GM21526 (cell line): ENCODE measurements around the gene LRRC2.
"Not testable (repeated sequence)": the region's sequence is repeated elsewhere in the genome, so short reads cannot be mapped to it uniquely, and the experiment has no call there.

Source experiments
- ATAC-seq: cut with Tn5 transposase; IDR thresholded peaks from one replicate; pipeline ENCODE4 v1.9.1; 2021; ENCODE audit warnings: moderate library complexity; ENCODE audit not compliant: unreplicated experiment, low FRiP score

Gene LRRC2

DNA sequence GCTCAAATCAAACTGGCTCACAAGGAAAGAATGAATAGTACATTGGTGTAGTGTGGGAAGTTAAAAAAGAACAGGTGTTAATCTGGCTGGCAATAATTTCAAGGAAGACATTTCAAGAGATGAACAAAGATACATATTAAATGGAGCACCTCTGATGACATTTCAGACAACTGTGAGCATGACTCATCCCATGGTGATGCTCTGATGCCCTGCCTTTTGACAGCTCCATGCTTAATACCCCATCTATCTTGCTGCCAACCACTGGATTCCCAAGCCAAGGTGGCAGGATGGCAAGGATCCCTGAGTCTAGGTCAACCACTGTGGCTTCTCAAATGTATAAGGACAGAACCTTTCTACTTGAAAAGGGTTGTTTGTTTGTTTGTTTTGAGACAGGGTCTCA lies 29.3 kb downstream of the LRRC2 start:
- no peak for ATAC-seq

- ATAC-seq = no peak
Observed at GRCh38 chr3:46535746-46536145, 30.4 kb downstream of the LRRC2 start.

DNA sequence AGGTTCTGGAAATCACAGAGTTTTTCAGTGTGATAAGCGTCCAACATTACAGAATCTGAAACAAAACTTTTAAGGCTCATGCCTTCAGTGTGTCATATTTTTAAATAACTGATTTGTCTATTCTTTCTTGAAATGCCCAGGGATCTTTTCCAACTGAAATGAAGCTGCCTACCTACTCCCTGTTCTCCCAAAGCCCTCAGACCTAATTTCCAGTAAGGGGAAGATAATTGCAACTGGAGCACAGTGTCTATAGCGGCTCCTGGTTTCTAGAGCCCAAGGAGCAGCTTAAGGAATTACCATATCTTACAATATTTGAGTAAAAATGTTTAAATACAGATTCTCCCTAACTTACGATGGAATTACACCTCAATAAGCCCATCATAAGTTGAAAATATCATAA lies 33.0 kb downstream of the LRRC2 start:
- no peak for ATAC-seq

DNA sequence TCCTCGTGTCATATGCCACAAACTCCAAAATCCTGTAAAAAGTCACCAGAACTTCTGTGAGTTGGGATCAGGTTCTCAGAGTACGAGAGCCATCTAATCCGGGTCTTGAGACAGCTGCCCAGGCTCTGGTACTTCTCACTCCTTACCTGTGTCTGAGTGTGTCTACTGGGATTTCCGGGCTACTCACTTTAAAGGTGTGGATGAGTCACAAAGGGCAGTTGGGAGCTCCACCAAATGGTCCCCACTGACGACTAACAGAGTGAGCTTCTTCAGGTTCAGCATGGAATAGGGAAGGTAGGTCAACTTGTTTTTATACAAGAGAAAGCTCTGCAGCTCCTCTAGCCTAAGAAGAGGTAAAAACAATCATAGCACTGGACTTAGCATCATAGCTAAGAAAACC lies 38.9 kb downstream of the LRRC2 start:
- ATAC-seq = no peak

DNA sequence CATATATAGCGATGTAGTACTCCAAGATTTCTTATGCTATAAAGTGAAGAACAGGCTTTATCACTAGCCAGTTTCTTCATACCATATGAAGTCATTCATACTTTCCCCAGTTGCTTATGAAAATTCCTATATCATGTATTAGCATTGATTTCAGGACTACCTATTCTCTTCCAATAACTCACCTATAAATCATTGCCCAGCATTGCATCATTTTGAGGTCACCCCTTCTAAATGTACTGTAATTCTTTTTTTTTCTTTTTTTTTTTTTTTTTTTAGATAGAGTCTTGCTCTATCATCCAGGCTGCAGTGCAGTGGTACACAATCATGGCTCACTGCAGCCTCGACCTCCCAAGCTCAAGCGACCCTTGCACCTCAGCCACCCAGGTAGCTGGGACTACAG lies 41.3 kb downstream of the LRRC2 start:
- no peak for ATAC-seq

DNA sequence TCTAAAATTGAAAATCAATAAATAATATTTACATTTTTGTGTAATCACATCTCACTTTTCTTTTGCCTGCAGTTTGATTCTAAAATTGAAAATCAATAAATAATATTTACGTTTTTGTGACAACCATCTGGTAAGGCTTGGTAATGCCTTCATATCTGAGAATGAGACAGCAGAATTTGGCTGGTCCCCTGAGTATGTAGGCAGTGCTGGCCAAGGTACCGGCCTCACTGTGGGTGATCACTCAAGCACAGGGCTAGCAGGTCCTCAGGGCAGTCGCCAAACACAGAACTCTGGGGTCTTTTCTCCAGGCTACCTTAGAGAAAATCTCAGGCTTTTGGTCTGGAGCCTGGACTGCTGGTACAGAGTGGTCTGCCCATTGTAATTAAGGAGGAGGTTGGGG lies 42.1 kb downstream of the LRRC2 start:
- ATAC-seq = no peak

DNA sequence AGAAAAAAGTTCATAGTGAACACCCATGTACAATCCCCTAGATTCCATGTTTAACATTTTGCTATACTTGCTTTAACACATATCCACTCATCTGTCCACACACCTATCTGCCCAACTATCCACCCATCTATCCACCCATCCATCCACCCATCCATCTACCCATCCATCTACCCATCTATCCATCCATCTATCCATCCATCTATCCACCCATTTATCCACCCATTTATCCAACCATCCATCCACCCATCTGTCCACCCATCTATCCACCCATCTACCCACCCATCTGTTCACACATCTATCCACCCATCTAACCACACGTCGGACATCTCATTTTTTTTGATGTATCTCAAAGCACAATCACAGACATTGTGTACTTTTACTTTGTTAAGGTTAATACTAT lies 42.5 kb downstream of the LRRC2 start:
- no peak for ATAC-seq

GRCh38 chr3:46522201-46522600 lies 43.9 kb downstream of the LRRC2 start:
- not testable (repeated sequence) for ATAC-seq

- ATAC-seq = no peak
Observed at GRCh38 chr3:46521096-46521495, 45.0 kb downstream of the LRRC2 start.

DNA sequence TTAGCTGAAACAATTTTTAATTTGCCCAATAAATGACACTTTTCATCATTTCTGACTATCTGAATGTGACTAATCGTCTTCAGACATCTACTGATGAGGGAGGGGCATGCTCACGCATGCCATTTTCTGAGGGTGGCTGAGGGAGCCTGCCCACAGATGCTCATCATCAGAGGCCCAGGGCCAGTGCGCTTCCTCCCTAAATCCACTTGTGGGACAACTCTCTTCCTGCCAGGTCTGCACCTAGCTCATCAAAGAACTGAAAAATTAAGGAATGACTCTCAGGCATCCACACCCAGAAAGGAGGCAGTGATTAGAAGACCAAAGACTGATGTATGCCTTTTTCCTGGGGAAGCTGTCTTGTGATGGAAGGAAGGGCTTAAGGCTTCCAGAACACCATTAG lies 45.6 kb downstream of the LRRC2 start:
- ATAC-seq = no peak

DNA sequence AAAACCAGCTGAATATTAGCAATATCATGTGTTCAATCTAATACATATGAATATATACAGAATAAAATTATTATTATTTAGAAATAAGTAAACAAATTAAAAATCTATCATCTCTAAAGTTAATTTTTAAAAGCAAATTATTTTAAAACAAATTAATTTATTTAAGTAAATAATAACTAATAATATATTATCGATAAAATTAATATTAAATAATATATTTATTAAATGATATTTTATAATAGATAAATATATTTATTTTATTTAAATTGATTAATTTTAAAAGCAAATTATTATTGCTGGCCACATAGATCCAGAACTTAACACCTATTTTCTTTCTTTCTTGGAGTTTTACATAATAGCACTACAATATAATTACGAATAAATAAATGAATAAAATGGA lies 46.1 kb downstream of the LRRC2 start:
- ATAC-seq = no peak

- ATAC-seq = no peak
Observed at GRCh38 chr3:46517784-46518181, 48.3 kb downstream of the LRRC2 start.

DNA sequence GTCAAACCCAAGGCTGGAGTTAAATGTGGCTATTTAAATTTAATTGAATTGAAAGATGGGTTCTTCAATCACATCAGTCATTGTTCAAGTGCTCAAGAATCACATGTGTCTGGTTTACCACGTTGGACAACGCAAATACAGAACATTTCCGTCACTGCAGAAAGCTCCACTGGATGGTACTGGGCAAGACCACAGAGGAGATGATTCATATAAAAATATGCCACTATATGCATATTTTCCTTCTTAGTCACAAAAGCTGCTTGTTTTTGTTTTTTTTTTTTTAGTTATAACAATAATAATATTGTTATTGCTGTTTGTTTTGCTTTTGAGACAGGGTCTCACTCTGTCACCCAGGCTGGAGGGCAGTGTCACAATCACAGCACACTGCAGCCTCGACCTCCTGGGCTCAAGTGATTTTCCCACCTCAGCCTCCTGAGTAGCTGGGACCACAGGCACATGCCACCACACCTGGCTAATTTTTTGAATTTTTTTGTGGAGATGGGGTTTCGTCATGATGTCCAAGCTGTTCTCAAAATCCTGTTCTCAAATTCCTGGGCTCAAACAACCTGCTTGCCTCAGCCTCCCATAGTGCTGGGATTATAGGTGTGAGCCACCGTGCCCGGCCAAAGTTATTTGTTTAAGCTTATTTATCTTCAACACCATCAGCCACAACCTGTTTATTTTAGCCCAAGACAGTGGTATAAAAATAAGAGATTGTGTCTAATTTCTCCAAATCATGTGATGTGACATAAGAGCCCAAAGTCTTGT lies 48.9 kb downstream of the LRRC2 start:
- no peak for ATAC-seq

- no peak for ATAC-seq
Observed at GRCh38 chr3:46516521-46516920, 49.6 kb downstream of the LRRC2 start.

DNA sequence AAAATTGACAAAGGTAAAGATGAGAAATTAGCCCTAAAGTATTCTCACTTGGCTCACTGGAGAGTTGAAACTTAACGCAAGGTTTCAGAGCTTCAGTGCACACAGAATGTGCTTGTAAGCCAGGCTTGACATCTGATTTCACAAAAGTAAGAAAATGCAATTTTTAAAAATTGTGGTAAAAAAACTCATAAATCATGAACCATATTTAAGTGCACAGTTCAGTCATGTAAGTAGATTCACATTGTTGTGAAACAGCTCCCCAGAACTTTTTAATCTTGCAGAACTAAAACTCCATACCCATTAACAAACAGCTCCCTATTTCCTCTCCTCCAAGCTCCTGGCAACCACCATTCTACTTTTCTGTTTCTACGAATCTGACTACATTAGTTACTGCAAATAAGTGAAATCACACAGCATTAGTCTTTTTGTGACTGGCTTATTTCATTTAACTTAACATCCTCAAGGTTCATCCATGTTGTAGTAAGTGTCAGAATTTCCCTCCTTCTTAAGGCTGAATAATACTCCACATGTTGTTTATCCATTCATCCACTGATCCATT lies 53.8 kb downstream of the LRRC2 start:
- no peak for ATAC-seq

- no peak for ATAC-seq
Observed at GRCh38 chr3:46509661-46510187, 56.4 kb downstream of the LRRC2 start.

- ATAC-seq = no peak
Observed at GRCh38 chr3:46508850-46509591, 57.1 kb downstream of the LRRC2 start.

- no peak for ATAC-seq
Observed at GRCh38 chr3:46506526-46506925, 59.6 kb downstream of the LRRC2 start.

- no peak for ATAC-seq
Observed at GRCh38 chr3:46505953-46506352, 60.1 kb downstream of the LRRC2 start.

- ATAC-seq = no peak
Observed at GRCh38 chr3:46504789-46505188, 61.3 kb downstream of the LRRC2 start.

DNA sequence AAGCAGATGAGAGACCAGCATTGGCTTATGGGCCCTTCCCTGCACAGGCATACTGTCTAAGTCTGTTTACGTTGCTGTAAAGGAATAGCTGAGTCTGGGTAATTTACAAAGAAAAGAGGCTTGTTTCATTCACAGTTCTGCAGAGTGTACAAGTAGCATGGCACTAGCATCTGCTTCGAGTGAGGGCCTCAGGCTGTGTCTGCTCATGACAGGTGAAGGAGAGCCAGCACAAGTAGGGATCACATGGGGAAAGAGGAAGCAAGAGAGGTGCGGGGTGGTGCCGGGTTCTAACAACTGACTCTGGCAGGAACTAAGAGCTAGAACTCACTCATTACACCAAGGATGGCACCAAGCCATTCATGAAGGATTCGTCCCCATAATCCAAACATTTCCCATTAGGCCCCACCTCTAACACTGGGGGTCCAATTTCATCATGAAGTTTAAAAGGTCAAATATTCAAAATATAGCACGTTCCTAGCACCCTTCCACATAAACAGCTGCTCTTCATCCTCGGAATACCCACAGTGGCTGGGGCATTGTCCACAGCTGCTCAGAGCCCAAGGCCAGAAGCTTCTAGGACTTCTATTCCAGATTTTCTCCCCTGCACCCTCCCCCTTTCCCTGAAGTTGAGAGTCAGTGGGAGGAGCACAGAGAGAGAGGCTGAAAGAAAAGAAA lies 62.8 kb downstream of the LRRC2 start:
- ATAC-seq = no peak
